HFFc6 (cell line): ENCODE results near the gene LCN1. TPM values are rescaled to one million over a fixed set of nuclear protein-coding genes. Genes with fewer than 3 reads are reported as not detected.

Experiments used
- DNase-seq: peaks from one replicate; pipeline ENCODE4 v3.0.0-alpha.2; 2018
- H3K27ac Mint-ChIP-seq: 2 replicates; pipeline ENCODE4 v1.8.0; 2020; ENCODE audit warnings: mild to moderate bottlenecking, mixed read lengths
- H3K27me3 Mint-ChIP-seq: 2 replicates; pipeline ENCODE4 v1.8.0; 2021; ENCODE audit warnings: mild to moderate bottlenecking, moderate library complexity, mixed read lengths; ENCODE audit not compliant: insufficient read depth
- H3K36me3 Mint-ChIP-seq: 2 replicates; pipeline ENCODE4 v1.8.0; 2021; ENCODE audit warnings: low read depth, mixed read lengths
- H3K4me1 Mint-ChIP-seq: 2 replicates; pipeline ENCODE4 v1.8.0; 2020; ENCODE audit warnings: low read depth, mixed read lengths
- H3K4me3 Mint-ChIP-seq: 2 replicates; pipeline ENCODE4 v1.8.0; 2020; ENCODE audit warnings: mild to moderate bottlenecking, moderate library complexity, mixed read lengths
- H3K9me3 Mint-ChIP-seq: 2 replicates; pipeline ENCODE4 v1.8.0; 2020; ENCODE audit warnings: mild to moderate bottlenecking, mixed read lengths
- total RNA-seq, 6 experiments: library from RNA; stranded (reverse); fragmentation: NEBNext Ultra II Directional; extraction: Animal tissue kit (Norgen Biotek cat#: 25700); gene quantifications; 2 replicates in 1 of 6; 3 replicates in 5 of 6; pipeline ENCODE4 v1.2.3, GENCODE V29; 2021
- TF ChIP-seq, protein P1 (sequence below): fragments of 200-600 bp; sonication (generic); IDR thresholded peaks from 2 replicates; pipeline ENCODE4 v1.5.0; 2021; ENCODE audit warnings: antibody characterized with exemption, mild to moderate bottlenecking

The LCN1 gene
- total RNA-seq, 6 experiments from 2014 or later = 0.28 to 0.46 TPM; not detected in 4

DNA sequence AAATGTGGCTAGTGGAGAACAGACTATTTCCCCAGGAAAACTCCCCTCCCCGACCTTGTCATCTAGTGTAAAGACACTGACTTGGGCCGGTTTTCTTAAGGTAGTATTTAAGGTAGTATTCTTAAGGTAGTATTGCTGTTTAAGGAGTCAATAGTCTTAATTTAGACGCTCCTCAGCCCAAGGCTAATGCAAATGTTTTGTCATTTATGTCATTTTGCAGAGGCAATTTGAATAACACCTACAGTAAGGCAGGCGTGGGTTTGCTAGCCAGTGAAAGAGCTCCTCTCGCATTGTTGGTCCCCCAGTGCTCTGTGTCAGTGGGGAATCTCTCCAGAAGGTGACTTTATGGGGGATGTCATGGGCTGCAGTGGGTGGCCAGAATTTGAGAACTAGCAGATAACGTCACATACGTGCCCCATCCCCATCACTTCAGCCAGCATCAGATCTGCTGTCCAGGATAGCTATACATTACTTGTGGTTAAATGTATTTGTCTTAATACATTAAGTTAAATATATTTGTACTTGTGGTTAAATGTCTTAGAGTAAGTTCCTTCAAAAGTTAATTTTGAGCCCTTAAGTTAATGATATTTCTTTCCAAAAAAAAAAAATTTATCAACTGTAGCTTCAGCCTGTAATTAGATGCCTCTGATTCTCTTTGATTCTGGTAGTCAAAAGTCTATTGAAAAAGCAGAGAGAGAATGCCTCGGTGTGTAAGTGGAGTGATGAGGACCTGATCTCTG lies 39.1 kb upstream of the LCN1 start:
- no peaks in the 10 kb centered on the region for H3K9me3 Mint-ChIP-seq
- H3K4me3 Mint-ChIP-seq = 0 out of 2 replicates have a peak overlapping the region, but pooled peaks have one; percentile 11
- no peak overlapping the region for H3K27ac Mint-ChIP-seq
- peaks cover 1% of the 10 kb centered on the region; the same call in 1 of the 2 replicates for H3K27me3 Mint-ChIP-seq
- H3K36me3 Mint-ChIP-seq = peaks cover 5% of the 10 kb centered on the region; the same call in 1 of the 2 replicates
- H3K4me1 Mint-ChIP-seq = peaks cover 13% of the 10 kb centered on the region
- DNase-seq = no peak
- TF ChIP-seq, protein P1, sequence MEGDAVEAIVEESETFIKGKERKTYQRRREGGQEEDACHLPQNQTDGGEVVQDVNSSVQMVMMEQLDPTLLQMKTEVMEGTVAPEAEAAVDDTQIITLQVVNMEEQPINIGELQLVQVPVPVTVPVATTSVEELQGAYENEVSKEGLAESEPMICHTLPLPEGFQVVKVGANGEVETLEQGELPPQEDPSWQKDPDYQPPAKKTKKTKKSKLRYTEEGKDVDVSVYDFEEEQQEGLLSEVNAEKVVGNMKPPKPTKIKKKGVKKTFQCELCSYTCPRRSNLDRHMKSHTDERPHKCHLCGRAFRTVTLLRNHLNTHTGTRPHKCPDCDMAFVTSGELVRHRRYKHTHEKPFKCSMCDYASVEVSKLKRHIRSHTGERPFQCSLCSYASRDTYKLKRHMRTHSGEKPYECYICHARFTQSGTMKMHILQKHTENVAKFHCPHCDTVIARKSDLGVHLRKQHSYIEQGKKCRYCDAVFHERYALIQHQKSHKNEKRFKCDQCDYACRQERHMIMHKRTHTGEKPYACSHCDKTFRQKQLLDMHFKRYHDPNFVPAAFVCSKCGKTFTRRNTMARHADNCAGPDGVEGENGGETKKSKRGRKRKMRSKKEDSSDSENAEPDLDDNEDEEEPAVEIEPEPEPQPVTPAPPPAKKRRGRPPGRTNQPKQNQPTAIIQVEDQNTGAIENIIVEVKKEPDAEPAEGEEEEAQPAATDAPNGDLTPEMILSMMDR = no peak

DNA sequence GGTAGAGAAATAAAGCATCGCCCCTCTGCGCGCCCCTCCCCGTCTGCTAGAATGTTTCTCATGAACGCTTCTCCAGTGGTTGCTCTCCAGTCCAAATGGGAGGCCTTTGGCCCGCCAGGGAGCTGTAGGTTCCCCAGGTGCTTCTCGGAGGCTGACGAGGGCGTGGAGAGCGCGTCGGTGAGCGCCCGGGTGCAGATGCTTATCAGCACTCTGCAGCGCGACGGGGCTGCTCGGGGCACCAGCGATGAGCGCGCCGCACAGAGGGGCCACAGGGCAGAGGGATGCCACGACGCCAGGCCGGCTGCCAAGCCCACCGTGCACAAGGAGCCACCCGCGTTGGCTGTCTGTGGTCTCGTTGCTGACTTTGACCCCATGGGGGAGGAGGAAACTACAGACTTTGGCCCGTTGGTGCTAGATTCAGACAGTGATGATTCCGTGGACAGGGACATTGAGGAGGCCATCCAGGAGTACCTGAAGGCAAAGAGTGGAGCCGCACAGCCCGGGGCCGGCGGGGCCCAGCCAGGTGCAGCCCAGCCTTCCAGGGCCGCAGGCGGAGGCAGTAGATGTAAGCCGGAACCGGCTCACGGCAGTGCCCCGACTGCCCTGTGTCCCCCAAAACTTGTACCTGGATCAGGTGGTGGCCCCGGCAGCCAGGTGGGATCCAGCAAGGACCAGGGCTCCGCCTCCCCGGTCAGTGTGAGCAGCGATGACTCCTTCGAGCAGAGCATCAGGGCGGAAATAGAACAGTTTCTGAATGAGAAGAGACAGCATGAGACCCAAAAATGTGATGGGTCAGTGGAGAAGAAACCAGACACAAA lies 36.6 kb upstream of the LCN1 start:
- H3K27ac Mint-ChIP-seq = no peak overlapping the region
- no peak overlapping the region for H3K4me3 Mint-ChIP-seq
- DNase-seq = no peak
- H3K36me3 Mint-ChIP-seq = peaks cover 5% of the 10 kb centered on the region; the same call in 1 of the 2 replicates
- H3K9me3 Mint-ChIP-seq = no peaks in the 10 kb centered on the region
- TF ChIP-seq, protein P1 = no peak
- peaks cover 1% of the 10 kb centered on the region; the same call in 1 of the 2 replicates for H3K27me3 Mint-ChIP-seq
- no peaks in the 10 kb centered on the region for H3K4me1 Mint-ChIP-seq

DNA sequence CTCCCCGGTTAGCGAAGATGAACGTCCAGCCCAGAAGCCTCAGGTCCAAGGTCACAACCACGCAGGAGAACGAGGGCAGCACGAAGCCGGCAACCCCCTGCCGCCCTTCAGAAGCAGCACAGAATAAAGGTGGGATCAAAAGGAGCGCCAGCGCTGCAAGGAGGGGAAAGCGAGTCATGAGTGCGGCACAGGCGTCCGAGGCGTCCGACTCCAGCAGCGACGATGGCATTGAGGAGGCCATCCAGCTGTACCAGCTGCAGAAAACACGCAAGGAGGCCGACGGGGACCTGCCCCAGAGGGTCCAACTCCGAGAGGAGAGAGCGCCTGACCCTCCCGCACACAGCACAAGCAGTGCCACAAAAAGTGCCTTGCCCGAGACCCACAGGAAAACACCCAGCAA lies 35.9 kb upstream of the LCN1 start:
- Mint-ChIP-seq H3K27me3 (peaks cover 1% of the 10 kb centered on the region; the same call in 1 of the 2 replicates), H3K4me1 (no peaks in the 10 kb centered on the region), H3K9me3 (no peaks in the 10 kb centered on the region), H3K4me3 (no peak overlapping the region), H3K36me3 (peaks cover 5% of the 10 kb centered on the region; the same call in 1 of the 2 replicates), H3K27ac (no peak overlapping the region)
- DNase-seq = no peak
- TF ChIP-seq, protein P1 = no peak

DNA sequence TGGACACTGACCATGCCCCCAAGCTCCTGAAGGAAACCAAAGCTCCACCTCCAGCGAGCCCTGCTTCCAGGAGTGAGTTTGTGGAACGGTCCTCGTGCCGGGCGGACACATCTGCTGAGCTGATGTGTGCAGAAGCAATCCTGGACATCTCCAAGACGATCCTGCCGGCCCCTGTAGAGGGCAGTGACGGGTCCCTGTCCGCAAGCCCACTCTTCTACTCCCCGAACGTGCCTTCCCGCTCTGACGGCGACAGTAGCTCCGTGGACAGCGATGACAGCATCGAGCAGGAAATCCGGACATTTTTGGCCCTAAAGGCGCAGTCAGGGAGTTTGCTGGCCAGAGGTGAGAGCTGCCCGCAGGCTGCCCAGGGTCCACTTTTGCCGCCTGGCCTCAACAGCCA lies 35.4 kb upstream of the LCN1 start:
- Mint-ChIP-seq H3K4me1 (no peaks in the 10 kb centered on the region), H3K36me3 (peaks cover 5% of the 10 kb centered on the region; the same call in 1 of the 2 replicates), H3K9me3 (no peaks in the 10 kb centered on the region), H3K27me3 (peaks cover 1% of the 10 kb centered on the region; the same call in 1 of the 2 replicates), H3K27ac (no peak overlapping the region), H3K4me3 (no peak overlapping the region)
- DNase-seq = no peak
- TF ChIP-seq, protein P1 = no peak

DNA sequence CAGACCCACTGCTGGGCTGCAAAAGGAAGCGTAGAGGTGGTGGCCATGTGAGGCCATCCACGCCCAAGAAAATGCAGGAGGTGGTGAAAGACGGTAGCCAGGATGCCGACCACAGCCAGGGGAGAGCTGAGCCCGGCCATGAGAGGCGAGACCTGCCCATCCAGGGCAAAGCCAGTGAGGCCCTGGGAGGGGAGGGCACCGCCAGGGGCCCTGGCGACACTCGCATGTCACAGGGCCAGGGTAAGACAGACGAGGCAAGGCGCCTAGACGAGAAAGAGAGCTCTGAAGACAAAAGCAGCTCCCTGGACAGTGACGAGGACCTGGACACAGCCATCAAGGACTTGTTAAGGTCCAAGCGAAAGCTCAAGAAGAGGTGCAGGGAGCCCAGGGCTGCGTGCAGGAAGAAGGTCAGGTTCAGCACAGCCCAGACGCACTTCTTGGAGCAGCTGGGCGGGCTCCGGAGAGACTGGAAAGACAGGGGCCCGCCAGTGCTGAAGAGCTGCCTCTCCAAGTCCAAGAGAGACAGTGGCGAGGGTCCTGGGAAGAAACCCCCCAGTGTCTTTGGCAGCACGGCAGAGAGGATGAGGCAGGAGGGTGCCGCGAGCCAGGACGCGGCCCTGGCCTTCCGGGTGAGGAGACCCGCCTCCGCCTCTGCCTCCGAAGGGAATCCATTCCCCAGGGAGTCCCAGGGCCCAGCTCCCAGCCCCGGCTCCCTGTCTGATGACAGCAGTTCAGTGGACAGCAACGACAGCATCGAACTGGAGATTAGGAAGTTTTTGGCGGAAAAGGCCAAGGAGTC lies 34.8 kb upstream of the LCN1 start:
- no peak overlapping the region for H3K4me3 Mint-ChIP-seq
- peaks cover 1% of the 10 kb centered on the region; the same call in 1 of the 2 replicates for H3K27me3 Mint-ChIP-seq
- H3K27ac Mint-ChIP-seq = no peak overlapping the region
- no peak for DNase-seq
- TF ChIP-seq, protein P1 = no peak
- no peaks in the 10 kb centered on the region for H3K9me3 Mint-ChIP-seq
- peaks cover 5% of the 10 kb centered on the region; the same call in 1 of the 2 replicates for H3K36me3 Mint-ChIP-seq
- no peaks in the 10 kb centered on the region for H3K4me1 Mint-ChIP-seq
